ENCODE data around the gene FPR3.

DNA sequence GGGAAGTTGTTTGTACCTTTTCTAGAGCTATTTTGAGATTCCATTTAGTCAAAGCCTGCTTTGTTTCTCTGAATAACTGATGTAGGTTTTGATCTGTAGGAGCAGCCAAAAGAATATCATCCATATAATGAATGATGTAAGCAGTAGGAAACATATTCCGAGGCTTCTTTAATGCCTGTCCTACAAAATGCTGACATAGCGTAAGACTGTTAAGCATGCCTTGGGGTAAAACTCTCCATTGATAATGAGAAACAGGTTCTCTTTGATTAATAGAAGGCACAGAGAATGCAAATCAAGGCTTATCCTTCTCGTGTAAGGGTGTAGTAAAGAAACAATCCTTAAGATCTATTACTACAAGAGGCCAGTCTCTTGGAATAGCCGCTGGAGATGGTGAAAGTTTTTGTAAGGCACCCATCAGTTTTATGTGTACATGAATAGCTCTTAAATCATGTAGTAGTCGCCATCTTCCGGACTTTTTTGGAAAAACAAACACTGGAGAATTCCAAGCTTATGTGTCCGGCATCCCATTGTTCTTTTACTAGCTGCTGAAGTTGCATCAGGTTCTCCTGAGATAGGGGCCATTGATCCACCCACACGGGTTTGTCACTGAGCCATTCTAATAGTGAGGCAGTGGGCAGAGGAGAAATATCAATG is 13.5 kb downstream of the FPR3 start:
- TF ChIP-seq CREB1 (IDR thresholded peaks at IDR 0.05; ENCODE audit: low read depth) (no peak), USF2 (IDR thresholded peaks at IDR 0.05; ENCODE audit: borderline replicate concordance, low read depth, low read length) (no peak), BCL3 (IDR thresholded peaks at IDR 0.05; ENCODE audit: borderline replicate concordance, insufficient read depth, low read depth, low read length, poor library complexity, severe bottlenecking) (no peak), CEBPZ (IDR thresholded peaks at IDR 0.05; ENCODE audit: low read depth, low read length) (no peak), NR2C1 (IDR thresholded peaks at IDR 0.05) (no peak), JUNB (IDR thresholded peaks at IDR 0.05) (no peak), PBX3 (IDR thresholded peaks at IDR 0.05; ENCODE audit: insufficient replicate concordance, low read depth, low read length) (no peak), EZH2 (IDR thresholded peaks at IDR 0.05; ENCODE audit: borderline replicate concordance, control insufficient read depth, low read depth, low read length) (no peak), CBX3 (IDR thresholded peaks at IDR 0.05; ENCODE audit: borderline replicate concordance, low read depth) (no peak), CTCF (IDR thresholded peaks at IDR 0.05 in 2 of 3, conservative IDR thresholded peaks at IDR 0.05 in 1 of 3; ENCODE audit: control insufficient read depth in 2 of 3, extremely low read depth in 1 of 3, insufficient read depth in 1 of 3, low read depth in 3 of 3, low read length in 3 of 3) (no peak), RFX5 (IDR thresholded peaks at IDR 0.05; ENCODE audit: low read depth, low read length) (no peak), YY1 (IDR thresholded peaks at IDR 0.05; ENCODE audit: low read depth, low read length) (no peak), EP300 (IDR thresholded peaks at IDR 0.05; ENCODE audit: borderline replicate concordance in 1 of 2, control insufficient read depth in 1 of 2, low read depth in 2 of 2, low read length in 2 of 2) (no peak)
- TF ChIP-seq, protein P1, sequence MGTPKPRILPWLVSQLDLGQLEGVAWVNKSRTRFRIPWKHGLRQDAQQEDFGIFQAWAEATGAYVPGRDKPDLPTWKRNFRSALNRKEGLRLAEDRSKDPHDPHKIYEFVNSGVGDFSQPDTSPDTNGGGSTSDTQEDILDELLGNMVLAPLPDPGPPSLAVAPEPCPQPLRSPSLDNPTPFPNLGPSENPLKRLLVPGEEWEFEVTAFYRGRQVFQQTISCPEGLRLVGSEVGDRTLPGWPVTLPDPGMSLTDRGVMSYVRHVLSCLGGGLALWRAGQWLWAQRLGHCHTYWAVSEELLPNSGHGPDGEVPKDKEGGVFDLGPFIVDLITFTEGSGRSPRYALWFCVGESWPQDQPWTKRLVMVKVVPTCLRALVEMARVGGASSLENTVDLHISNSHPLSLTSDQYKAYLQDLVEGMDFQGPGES (IDR thresholded peaks at IDR 0.05): no peak
